Upper lobe of right lung (tissue), 1 donor: Measurements from ENCODE around the gene ZNRF3. TPM values are rescaled to one million over a fixed set of nuclear protein-coding genes. Genes with fewer than 3 reads are reported as not detected.

Experiments
- ATAC-seq: fragments of 200-7000 bp; cut with Tn5 transposase; one replicate; pipeline ENCODE4 v1.9.1; 2020; ENCODE audit warnings: mild to moderate bottlenecking, moderate library complexity
- DNase-seq: peaks from one replicate; pipeline ENCODE4 v3.0.0-alpha.2; 2020
- H3K27ac ChIP-seq: fragments of 200-600 bp; one replicate; pipeline ENCODE4 v1.8.0; 2022
- H3K27me3 ChIP-seq: fragments of 200-600 bp; one replicate; pipeline ENCODE4 v1.8.0; 2022; ENCODE audit warnings: mild to moderate bottlenecking
- H3K36me3 ChIP-seq: fragments of 200-600 bp; one replicate; pipeline ENCODE4 v1.8.0; 2022
- H3K4me1 ChIP-seq: fragments of 200-600 bp; one replicate; pipeline ENCODE4 v1.8.0; 2022
- H3K4me3 ChIP-seq: fragments of 200-600 bp; one replicate; pipeline ENCODE4 v1.8.0; 2022; ENCODE audit warnings: mild to moderate bottlenecking
- H3K9me3 ChIP-seq: fragments of 200-600 bp; one replicate; pipeline ENCODE4 v1.8.0; 2022
- CTCF ChIP-seq: fragments of 200-600 bp; IDR thresholded peaks from one replicate; pipeline ENCODE4 v1.8.0; 2022; ENCODE audit warnings: antibody characterized with exemption
- intact Hi-C: fragments of 100-400 bp; cut with DNase I; formaldehyde crosslinking; loops from one replicate; pipeline ENCODE4 v1.11.0; 2022
- total RNA-seq: library from RNA; stranded (reverse); fragmentation: NEBNext Ultra II Directional; extraction: Animal tissue kit (Norgen Biotek cat#: 25700); gene quantifications from one replicate; pipeline ENCODE4 v1.2.1, GENCODE V29; 2021
- donor health status: DM: no; HTN: yes; CAD: no; lungs with severe emphysema.

The ZNRF3 gene
- total RNA-seq, 1 donor from 2014 or later, result 15.8 TPM

DNA sequence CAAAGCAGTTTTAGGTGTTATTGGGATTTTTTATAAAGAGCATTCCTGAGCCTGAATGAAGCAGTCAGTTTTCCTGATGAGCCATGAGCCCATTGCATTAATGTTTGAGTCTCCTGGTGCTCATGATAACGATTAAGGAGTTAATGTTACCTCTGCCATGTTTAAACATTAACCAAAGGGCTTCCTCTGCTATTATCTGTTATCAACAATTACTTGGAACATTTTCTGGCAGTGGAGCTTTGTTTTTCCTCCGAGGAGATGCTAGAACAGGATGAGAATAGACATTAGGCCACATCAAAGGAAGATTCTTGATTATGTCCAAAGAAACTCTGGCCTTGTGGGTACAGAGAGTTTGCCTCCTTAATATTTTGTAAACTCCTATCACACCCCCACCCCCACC is 49.9 kb downstream of the ZNRF3 start:
- DNase-seq, result no peak
- intact Hi-C loops, result loop anchor here (10.0 kb wide), 1 partner anchor 71 kb away; no protein-coding TSS in a partner anchor
- no peaks in the 10 kb centered on the region for H3K27me3 ChIP-seq
- TF ChIP-seq CTCF, result no peak
- H3K4me1 ChIP-seq, result peaks cover 29% of the 10 kb centered on the region
- no peaks in the 10 kb centered on the region for H3K9me3 ChIP-seq
- ATAC-seq, result no peak
- no peak overlapping the region for H3K4me3 ChIP-seq
- no peak overlapping the region for H3K27ac ChIP-seq
- H3K36me3 ChIP-seq, result no peaks in the 10 kb centered on the region

DNA sequence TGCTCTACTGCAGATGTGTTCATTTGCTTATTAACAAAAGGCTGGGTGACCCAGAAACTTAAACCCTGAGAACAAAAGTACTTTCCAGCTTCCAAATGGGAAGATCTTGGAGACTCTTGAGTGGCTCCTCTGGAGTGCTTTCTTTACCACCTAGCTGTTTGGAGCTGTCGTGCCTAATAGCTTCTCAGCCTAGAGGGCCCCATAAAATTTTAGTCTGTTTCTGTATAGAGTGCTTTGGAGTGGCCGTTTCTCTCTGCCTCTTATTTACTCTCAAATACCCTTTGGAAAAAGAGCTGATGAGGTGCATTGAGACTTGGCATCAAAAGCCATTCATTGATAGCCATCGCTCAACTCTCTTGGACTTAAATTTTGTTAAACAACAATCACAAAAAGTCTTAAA is 50.7 kb downstream of the ZNRF3 start:
- H3K4me3 ChIP-seq, result no peak overlapping the region
- H3K9me3 ChIP-seq, result no peaks in the 10 kb centered on the region
- no peak overlapping the region for H3K27ac ChIP-seq
- ATAC-seq (no peak), DNase-seq (no peak)
- H3K36me3 ChIP-seq, result no peaks in the 10 kb centered on the region
- intact Hi-C loops, result loop anchor here (10.0 kb wide), 1 partner anchor 71 kb away; no protein-coding TSS in a partner anchor
- no peaks in the 10 kb centered on the region for H3K27me3 ChIP-seq
- TF ChIP-seq CTCF, result no peak
- H3K4me1 ChIP-seq, result peaks cover 27% of the 10 kb centered on the region

- Histone ChIP-seq H3K4me1 (peaks cover 19% of the 10 kb centered on the region), H3K27ac (no peak overlapping the region), H3K4me3 (no peak overlapping the region), H3K9me3 (no peaks in the 10 kb centered on the region), H3K27me3 (no peaks in the 10 kb centered on the region), H3K36me3 (no peaks in the 10 kb centered on the region)
- TF ChIP-seq CTCF, result no peak
- intact Hi-C loops, result loop anchor here (10.0 kb wide), 1 partner anchor 70 kb away; no protein-coding TSS in a partner anchor
- ATAC-seq, result no peak
- no peak for DNase-seq
Observed at GRCh38 chr22:28935140-28935539, 51.8 kb downstream of the ZNRF3 start.

DNA sequence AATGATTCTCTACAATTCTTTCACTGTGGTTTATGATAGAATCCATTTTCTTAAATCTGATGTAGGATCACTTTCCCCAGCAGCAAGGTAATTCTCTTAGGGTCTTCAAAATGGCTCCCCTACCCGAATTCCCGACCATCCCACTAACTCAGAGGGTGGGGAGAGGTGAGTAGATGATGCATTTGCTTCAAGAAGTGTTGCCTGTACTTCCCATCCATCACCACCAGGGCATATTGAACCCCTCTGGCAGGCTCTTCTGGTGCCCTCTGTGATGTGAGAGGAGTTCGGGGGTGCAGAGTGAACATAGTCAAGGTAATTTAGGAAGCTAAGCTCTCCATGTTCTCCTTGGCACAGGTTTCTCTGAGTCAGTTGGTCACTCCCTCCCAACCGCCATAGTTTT is 52.3 kb downstream of the ZNRF3 start:
- DNase-seq, result no peak
- H3K27ac ChIP-seq, result no peak overlapping the region
- no peaks in the 10 kb centered on the region for H3K9me3 ChIP-seq
- TF ChIP-seq CTCF, result peak; percentile 20
- H3K4me1 ChIP-seq, result peaks cover 13% of the 10 kb centered on the region
- H3K4me3 ChIP-seq, result no peak overlapping the region
- intact Hi-C loops, result loop anchor here (10.0 kb wide), 1 partner anchor 69 kb away; no protein-coding TSS in a partner anchor
- no peak for ATAC-seq
- no peaks in the 10 kb centered on the region for H3K36me3 ChIP-seq
- no peaks in the 10 kb centered on the region for H3K27me3 ChIP-seq

GRCh38 chr22:28936200-28936599 is 52.8 kb downstream of the ZNRF3 start:
- no peaks in the 10 kb centered on the region for H3K36me3 ChIP-seq
- H3K4me1 ChIP-seq, result peaks cover 10% of the 10 kb centered on the region
- no peaks in the 10 kb centered on the region for H3K27me3 ChIP-seq
- no peak overlapping the region for H3K27ac ChIP-seq
- no peak for TF ChIP-seq CTCF
- no peak for ATAC-seq
- no peak for DNase-seq
- no peak overlapping the region for H3K4me3 ChIP-seq
- intact Hi-C loops, result loop anchor here (10.0 kb wide), 1 partner anchor 69 kb away; no protein-coding TSS in a partner anchor
- no peaks in the 10 kb centered on the region for H3K9me3 ChIP-seq
